Loucy (cell line): ENCODE results near the gene ELL.

Source experiments
- EZH2phosphoT487 ChIP-seq: fragments of 200-600 bp; IDR thresholded peaks from 2 replicates; pipeline ENCODE4 v1.6.1; 2018; ENCODE audit warnings: antibody characterized with exemption, mild to moderate bottlenecking, moderate library complexity, borderline replicate concordance
- TF ChIP-seq, protein P1 (sequence below): fragments of 200-600 bp; sonication (generic); conservative IDR thresholded peaks from 2 replicates; pipeline ENCODE4 v1.5.1; 2014; ENCODE audit warnings: mild to moderate bottlenecking, antibody characterized with exemption, low read length

DNA sequence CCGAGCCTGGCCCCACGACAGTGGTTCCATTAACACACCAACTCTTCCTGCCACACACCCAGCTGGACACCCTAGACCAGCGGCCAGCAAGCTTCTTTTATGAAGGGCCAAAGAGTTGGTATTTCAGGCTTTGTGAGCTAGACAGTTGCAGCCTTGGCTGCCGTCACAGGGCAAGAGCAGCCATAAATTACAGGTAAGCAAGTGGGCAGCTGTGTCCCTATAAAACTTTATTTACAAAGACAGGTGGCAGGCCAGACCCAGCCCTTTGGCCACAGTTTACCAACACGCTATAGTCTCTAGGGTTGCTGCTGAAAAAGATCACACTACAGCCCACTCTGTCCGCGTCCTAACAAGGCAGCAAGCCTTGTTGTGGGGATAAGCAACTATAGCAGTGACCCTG, 13.3 kb downstream of the ELL start:
- TF ChIP-seq, protein P1, sequence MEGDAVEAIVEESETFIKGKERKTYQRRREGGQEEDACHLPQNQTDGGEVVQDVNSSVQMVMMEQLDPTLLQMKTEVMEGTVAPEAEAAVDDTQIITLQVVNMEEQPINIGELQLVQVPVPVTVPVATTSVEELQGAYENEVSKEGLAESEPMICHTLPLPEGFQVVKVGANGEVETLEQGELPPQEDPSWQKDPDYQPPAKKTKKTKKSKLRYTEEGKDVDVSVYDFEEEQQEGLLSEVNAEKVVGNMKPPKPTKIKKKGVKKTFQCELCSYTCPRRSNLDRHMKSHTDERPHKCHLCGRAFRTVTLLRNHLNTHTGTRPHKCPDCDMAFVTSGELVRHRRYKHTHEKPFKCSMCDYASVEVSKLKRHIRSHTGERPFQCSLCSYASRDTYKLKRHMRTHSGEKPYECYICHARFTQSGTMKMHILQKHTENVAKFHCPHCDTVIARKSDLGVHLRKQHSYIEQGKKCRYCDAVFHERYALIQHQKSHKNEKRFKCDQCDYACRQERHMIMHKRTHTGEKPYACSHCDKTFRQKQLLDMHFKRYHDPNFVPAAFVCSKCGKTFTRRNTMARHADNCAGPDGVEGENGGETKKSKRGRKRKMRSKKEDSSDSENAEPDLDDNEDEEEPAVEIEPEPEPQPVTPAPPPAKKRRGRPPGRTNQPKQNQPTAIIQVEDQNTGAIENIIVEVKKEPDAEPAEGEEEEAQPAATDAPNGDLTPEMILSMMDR = no peak
- no peak for TF ChIP-seq EZH2phosphoT487
